NCI-H187 treated with DMSO at 0.1 percent for 48 hours (cell line): Measurements from ENCODE around the gene SMYD3.
"Not testable (repeated sequence)": the region's sequence is repeated elsewhere in the genome, so short reads cannot be mapped to it uniquely, and the experiment has no call there.

Experiments used
- DNase-seq: peaks from one replicate; lab custom pipeline; 2025; lab: John Stamatoyannopoulos, UW

The SMYD3 gene

DNA sequence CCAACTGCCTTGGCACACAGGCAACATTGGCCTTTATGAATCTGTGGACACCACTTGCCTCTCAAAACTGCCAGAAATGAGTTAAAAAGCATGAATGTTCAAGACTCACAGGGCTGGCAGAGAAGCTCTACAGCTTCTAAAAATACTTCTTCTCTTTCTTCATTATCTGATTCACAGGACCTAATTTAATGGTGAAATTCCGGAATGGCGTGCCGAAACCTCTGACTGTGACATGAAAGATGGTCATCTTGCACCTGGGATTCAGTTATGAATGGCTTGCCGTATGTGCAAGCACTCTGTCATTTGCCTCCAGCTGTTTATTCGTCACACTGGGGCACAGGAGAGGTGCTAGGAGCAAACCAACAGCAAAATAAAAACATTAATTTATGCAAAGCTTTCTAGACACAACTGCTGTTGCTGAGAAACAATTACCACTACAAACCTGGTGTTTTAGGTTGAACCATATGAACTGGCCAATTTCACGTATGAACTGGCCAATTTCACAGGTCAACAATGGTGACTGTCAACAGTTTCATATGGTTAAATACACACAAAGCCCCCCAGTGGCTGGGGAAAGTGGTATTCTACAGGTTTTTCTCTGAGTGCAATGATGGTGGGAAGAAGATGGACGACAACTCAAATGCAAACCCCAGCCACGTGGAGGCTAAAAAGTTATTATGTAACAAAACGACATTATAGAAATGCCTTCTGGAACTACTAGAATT lies 704.0 kb downstream of the SMYD3 start:
- DNase-seq: no peak

DNA sequence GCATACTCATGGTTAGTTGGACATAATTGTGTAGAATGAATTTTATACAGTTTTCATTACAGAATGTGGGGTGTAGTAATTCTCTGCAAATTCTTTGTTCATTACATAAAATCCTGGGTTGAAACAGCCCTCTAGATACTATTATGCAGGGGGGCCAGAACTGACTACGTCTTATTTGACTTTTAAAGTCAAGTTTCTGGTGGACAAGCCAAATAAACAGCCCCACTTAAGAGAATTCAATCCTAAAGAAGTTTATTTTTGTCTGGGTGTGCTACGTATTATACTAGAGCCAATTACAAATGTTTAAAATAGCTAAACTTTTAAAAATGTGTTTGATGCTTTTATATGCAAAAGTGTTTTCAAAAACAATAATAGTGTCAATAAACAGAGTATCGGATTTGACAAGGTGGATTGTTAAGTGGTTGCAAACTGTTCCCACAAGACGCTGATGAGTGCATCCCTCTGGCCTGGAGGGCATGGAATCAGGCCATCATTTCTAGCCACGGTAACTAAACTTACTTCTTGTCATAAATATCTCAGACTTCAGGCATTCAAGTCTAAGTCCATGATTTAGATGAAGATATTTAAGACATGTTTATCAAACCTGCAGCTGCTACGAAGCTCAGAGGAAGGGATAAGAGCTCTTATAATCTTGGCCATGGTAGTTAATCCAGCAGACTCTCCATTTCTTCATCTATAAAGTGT lies 706.0 kb downstream of the SMYD3 start:
- no peak for DNase-seq

DNA sequence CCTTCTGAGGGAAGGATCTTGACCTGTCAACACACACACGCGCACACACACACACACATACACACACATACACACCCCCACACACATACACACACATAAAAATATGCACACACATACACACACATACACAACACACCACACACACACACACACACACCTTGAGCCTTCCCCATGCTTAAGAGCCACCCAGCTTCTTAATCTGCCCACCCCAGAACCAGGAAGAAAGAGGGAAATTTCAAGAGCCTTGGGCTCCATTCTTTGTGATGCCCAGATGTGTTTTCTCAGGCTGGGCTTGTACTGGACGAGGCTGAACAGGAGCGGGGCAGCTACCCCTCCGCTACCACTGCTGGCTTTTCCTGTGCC lies 708.7 kb downstream of the SMYD3 start:
- no peak for DNase-seq

DNA sequence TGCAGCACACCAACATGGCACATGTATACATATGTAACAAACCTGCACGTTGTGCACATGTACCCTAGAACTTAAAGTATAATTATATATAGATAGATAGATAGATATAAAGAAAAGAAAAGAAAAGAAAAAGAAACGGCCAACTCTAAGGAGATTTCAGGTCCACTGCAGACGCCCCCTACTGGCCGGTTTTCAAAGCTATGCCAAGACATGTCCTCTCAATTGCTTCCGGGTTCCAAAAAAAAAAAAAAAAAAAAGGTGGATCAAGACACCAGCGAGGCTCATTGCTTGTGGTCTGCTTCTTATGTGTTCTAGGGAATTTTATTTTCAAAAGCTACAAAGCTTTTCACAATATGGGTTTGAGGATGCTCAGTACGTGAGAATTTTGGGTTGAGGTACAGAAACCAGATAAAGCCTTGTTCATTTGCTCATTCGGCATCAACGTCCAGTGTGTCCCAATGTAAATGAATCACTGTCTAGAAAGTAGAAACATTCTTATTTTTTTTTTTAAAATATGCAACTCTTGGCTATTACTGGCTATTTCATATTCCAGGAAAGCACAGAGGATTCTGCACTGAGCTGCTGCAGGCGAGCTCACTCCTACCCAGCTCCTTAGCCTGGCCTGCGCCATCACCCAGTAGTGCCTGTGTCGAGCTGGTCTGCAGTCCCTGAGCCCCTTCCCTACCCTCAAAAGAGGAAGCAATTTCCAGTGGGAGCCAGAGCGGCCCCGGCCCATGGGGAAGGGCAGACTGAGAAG lies 709.3 kb downstream of the SMYD3 start:
- no peak for DNase-seq

DNA sequence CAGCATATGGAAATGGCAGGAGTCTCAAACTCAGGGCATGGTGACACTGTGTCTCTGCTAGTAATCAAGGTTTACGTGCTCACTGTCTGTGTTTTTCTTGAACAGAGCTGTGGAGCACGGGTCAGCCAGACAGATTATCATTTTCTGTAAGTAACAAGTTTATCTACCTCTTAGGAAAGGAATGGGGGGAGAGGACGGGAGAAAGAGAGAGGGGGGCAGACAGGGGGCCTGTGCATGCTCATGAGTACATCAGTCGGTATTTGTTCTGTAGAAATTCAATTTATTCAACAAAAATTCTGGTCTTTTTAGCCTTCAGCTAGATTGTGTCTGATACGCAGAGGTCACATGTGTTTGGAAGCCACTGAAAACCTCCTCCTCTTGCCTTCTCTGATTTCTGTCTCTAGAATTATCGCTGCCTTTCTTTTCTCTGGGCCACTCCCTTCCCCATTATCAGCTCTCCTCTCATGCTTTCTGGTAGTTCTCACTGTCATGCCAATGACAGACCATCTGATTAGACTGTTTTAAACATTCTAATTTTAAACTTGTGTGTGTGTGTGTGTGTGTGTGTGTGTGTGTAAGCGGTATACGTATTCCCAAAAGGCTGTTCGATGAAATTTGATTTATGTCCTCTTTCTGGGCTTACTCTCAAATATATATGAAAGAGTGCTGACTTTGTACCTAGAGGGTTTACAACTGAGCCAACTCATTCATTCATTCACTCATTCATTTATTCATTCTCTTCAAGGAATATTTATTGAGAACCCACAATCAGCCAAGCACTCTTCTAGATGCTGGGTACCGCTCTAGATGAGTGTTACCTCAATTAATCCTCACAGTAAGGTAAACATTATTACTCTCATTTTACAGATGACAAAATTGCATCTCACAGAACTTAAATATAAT lies 715.4 kb downstream of the SMYD3 start:
- no peak for DNase-seq

- no peak for DNase-seq
Observed at GRCh38 chr1:245790441-245790840, 716.6 kb downstream of the SMYD3 start.

DNA sequence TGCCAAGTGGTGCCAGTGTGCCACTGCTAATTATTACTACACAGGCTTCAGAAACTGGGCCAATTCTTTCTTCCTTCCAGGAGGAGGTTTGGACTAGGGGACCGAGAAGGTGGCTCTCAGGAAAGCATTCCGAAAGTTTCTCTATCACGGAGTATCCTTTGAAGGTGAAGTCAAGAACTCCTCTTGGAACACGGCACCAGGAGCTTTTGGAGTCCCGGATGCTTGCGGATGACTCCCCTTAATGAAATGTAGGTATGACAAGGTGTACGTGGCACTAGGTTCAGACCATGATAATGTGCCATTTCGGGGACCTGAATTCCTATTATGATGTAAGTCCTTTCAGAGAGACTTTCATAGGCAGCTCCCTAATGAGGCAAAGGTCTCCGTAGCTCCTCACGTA lies 718.2 kb downstream of the SMYD3 start:
- DNase-seq: no peak

DNA sequence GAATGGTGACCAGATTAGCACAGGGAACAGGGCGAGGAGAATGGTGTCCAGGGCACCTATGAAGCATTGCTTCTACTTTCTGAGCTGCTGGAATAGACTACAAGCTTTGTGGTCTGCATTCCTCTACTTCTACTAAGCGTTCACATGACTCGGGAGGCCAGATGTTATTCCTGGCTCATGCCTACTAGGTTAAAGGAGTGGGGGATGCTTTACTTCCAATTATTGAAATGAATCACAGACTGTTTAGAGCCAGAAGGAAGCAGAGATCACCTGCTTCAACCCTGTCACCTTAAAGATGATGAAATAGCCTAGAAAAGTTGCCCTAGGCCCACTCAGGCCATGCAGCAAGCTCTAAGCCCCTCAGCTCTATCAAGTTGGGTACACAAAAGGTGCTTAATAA lies 718.8 kb downstream of the SMYD3 start:
- DNase-seq: no peak

DNA sequence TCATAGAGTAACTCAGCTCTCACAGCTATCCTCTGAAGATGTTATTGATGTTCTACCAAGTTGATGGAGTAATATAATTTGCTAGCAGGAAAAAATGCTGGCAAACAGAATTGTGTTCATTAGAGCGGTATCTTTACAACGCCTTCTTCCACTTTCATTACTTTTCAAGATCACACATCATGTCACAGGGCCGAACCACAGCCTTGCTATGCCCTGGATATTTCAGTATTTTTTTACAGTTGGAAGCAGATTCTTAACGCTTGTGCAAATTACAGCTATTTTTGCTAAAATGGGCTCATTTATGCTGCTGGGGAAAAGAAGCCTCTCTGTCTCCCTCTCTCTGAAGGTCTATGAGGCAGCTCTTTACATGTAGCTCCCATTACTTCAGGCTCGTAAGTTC lies 720.1 kb downstream of the SMYD3 start:
- no peak for DNase-seq

DNA sequence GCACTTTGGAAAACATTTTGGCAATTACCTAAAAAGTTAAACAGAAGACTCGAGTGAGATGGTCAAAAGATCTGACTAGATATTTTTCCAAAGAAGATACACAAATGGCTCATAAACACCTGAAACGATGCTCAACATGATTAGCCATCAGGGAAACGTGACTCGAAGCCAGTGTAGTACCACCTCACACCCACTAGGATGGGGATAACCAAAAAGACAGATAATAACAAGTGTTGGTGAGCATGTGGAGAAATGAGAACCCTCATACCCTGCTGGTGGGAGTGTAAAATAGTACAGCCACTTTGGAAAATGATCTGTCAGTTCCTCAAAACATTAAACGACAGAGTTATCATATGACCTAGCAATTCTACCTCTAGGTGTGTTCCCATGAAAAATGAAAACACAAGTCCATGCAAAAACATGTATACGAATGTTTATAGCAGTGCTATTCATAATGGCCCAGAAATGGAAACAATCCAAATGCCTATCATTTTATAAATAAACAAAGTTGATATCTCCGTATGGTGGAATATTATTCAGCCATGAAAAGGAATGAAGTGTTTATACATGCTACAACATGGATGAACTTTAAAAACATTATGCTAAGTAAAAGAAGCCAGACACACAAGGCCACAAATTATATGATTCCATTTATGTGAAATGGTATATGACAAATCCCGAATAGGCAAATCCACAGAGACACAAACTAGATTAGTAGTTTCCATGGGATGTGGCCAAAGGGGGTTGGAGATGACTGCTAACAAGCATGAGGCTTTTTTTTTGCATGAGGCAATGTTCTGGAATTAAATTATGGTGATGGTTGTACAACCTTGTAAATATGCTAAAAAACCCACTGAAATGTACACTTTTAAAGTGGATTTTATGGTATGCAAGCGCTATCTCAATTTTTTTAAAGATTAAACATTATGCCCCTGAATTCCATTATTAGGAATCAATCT lies 727.0 kb downstream of the SMYD3 start:
- no peak for DNase-seq

DNA sequence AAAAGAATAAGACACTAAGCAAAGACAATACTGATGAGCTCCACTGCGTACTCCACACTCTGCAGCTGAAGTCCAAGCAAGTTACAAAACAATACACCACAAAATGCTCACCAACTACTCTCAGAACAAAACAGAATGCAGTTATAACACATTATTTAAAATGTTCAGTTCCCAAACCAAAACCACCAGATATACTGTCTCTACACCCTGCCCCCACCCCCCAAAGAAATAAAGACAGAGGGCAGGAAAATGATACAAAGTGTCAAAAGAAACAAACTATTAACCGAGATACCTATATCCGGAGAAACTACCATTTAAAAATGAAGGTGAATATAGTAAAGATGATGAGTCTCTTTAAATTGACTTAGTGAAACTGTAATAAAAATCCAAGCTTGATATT lies 729.3 kb downstream of the SMYD3 start:
- DNase-seq: no peak

DNA sequence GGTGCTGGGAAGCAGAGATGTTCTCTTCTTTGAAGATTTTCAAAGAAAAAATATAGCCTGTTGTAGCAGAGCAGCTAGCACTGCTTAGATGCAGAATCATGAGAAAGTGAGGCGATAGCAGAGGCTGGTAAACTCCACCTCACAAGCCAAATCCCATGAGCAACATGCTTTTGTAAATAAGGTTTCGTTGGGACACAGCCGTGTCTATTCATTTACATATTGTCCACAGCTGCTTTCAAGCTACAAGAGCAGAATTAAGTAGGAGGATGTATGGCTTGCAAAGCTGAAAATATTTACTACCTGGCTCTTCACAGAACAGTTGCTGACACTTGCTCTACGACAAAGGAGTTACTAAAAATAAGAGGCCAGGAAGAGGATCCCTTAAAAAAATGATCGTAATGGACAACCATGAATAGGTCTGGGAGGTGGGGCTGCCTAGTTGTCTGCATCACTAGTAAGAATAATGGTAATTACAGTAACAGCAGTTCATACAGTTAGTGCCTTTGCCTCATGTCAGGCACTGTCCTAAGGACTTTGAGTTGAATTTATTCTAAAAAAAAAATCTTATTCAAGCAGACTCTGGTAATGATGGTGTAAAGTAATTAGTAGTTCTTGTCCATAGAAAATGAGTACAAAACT lies 730.3 kb downstream of the SMYD3 start:
- DNase-seq: no peak

DNA sequence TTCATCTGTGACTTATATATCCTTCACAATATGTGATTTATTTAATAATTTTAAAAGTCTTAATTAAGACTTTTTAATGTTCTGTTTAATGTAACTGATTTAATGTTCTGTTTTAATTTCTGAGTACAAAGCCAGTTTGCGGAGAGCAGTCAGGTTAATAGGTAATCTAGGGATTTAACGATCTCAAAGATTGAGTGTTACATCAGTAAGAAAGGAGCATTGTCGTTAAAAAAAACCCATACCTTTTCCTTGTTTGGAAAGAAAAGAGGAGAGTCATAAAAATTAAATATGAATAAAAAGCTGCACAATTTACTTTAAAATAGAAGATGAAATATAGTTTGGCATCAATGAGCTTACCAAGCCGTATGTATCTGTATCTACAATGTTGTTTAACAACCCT lies 730.9 kb downstream of the SMYD3 start:
- DNase-seq: no peak

DNA sequence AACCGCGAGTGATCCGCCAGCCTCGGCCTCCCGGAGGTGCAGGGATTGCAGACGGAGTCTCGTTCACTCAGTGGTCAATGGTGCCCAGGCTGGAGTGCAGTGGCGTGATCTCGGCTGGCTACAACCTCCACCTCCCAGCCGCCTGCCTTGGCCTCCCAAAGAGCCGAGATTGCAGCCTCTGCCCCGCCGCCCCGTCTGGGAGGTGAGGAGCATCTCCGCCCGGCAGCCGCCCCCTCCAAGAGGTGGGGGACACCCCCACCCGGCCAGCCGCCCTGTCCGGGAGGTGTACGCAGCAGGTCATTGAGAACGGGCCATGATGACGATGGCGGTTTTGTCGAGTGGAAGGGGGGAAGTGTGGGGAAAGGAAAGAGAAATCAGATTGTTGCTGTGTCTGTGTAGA lies 732.1 kb downstream of the SMYD3 start:
- DNase-seq: not testable (repeated sequence)

DNA sequence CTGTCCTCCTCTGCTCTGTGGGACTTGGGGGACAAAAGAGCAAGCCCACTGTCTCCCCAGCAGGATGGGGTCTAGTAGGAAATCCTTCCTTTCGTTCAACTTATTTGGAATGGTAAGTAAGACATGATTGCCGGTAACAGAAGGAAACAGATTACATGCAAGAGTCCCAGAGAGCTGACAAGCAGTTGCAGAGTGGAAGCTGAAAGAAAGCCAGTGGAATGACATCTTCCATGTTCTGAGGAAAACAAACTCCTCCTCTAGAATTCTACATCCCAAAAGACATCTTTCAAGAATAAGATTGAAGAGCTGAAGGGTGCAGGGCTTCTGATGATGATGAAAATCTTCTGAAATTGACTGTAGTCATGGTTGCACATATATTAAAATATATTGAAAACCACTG lies 732.9 kb downstream of the SMYD3 start:
- DNase-seq: no peak

- DNase-seq: no peak
Observed at GRCh38 chr1:245773344-245773743, 733.7 kb downstream of the SMYD3 start.

- DNase-seq: no peak
Observed at GRCh38 chr1:245772739-245773138, 734.3 kb downstream of the SMYD3 start.

GRCh38 chr1:245772325-245772724 lies 734.8 kb downstream of the SMYD3 start:
- DNase-seq: no peak

DNA sequence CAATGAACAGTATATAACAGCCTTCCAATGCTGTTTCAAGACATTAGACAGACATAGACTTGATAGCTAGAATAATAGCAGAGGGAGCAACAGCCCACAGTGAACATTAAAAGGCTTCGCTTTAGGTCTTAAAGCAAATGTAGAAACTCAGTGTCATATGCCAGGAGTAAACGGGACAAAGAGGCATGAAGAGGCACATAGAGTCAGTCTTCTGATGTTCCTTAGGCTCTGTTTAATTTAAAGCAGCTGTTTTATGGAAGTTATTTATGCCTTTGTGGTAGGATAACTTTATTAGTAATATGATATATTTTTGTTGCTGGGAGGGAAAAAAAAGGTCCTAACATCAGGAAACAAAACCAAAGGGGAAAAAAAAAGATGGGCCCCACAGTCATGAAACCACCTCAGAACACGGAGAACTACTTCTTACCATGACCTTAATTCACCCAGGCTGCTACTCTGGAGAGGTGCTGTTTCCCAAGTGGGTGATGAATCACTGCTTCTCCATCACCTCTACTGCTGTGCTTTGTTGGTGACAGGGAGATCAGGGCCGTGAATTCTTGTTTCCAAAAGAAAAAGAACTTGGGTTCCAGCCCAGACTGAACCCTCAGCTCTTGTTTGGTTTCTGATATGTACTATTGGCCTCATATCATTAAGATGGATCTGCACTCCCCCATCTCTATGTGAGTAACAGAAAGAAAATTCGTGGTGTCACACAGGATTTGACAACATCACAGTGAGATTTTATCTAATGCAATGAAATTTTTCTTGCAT lies 735.4 kb downstream of the SMYD3 start:
- no peak for DNase-seq

- DNase-seq: no peak
Observed at GRCh38 chr1:245770156-245770555, 736.9 kb downstream of the SMYD3 start.
